Nephron progenitor cell (in vitro differentiated cells): ENCODE results near the gene BBS9.

Experiments used
- DNase-seq: peaks from one replicate; pipeline ENCODE4 v3.0.0; 2021
- H3K27ac Mint-ChIP-seq: 2 replicates; pipeline ENCODE4 v1.8.0; 2021; ENCODE audit warnings: mild to moderate bottlenecking, moderate library complexity, mixed read lengths
- H3K27me3 Mint-ChIP-seq: 2 replicates; pipeline ENCODE4 v1.8.0; 2021; ENCODE audit warnings: mild to moderate bottlenecking, low read depth, mixed read lengths; ENCODE audit not compliant: poor library complexity
- H3K36me3 Mint-ChIP-seq: 2 replicates; pipeline ENCODE4 v1.8.0; 2021; ENCODE audit warnings: low read depth, mixed read lengths
- H3K4me1 Mint-ChIP-seq: 2 replicates; pipeline ENCODE4 v1.8.0; 2021; ENCODE audit warnings: mixed read lengths
- H3K4me3 Mint-ChIP-seq: 2 replicates; pipeline ENCODE4 v1.8.0; 2021; ENCODE audit warnings: mild to moderate bottlenecking, moderate library complexity, mixed read lengths
- H3K9me3 Mint-ChIP-seq: 2 replicates; pipeline ENCODE4 v1.8.0; 2021; ENCODE audit warnings: mild to moderate bottlenecking, moderate library complexity, mixed read lengths
- TF ChIP-seq, protein P1 (sequence below): fragments of 200-600 bp; sonication (generic); IDR thresholded peaks from 2 replicates; pipeline ENCODE4 v1.5.0; 2021; ENCODE audit warnings: antibody characterized with exemption

BBS9 gene

DNA sequence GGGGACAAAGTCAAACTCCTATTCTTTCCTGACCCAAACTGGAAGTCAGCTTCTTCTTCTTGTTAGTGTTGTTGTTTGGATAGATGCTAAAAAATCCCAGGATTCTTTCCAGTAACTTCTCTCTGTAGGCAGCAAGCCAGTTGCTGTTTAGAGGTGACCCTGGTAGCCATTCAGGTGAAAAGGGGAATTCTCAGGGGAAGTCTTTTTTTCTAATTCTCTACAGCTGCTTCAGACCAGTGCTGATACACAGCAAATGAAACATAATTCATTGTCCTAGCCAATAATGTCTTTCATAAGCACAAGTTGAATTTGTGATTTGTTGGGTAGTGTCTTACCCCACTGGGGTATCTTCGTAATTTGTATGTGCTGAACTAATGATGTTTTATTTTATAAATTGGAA is 357.3 kb downstream of the BBS9 start:
- Mint-ChIP-seq H3K27me3 (no peaks in the 10 kb centered on the region), H3K4me1 (peaks cover 11% of the 10 kb centered on the region), H3K4me3 (no peak overlapping the region), H3K36me3 (peaks cover 7% of the 10 kb centered on the region), H3K9me3 (peaks cover 6% of the 10 kb centered on the region), H3K27ac (no peak overlapping the region)
- DNase-seq = no peak
- TF ChIP-seq, protein P1, sequence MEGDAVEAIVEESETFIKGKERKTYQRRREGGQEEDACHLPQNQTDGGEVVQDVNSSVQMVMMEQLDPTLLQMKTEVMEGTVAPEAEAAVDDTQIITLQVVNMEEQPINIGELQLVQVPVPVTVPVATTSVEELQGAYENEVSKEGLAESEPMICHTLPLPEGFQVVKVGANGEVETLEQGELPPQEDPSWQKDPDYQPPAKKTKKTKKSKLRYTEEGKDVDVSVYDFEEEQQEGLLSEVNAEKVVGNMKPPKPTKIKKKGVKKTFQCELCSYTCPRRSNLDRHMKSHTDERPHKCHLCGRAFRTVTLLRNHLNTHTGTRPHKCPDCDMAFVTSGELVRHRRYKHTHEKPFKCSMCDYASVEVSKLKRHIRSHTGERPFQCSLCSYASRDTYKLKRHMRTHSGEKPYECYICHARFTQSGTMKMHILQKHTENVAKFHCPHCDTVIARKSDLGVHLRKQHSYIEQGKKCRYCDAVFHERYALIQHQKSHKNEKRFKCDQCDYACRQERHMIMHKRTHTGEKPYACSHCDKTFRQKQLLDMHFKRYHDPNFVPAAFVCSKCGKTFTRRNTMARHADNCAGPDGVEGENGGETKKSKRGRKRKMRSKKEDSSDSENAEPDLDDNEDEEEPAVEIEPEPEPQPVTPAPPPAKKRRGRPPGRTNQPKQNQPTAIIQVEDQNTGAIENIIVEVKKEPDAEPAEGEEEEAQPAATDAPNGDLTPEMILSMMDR = no peak

DNA sequence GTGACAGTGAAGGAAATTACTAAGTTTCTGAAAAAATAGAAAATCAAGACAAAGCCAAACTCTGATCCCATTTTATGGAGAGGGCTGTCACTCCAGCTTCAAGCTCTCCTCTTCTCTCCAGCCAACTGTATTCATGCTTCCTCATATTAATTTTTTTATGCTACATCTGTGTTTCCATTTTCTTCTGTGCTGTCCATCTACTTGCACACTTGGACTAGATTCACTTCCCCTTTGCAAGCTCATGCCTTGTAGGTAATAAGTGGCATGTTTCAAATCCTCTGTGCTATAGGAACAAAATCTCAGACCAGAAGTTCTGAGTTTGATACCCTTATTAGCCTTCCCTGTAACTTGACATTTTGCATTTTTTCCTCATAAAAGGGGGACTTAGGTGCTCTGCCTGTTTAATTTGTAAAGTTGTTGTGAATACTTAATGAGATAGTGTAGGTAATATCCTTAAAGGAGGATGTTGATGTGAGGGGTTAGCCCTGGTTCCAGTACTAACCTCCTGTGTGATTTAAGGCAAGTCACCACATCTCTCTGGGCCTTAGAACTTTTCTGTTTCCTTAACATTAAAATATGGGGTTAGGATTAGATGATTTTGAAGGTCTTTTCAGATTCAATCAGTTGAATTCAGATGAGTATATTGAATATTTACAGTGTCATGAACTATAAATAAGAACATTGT is 358.8 kb downstream of the BBS9 start:
- H3K36me3 Mint-ChIP-seq = peaks cover 7% of the 10 kb centered on the region
- H3K9me3 Mint-ChIP-seq = peaks cover 6% of the 10 kb centered on the region
- peaks cover 11% of the 10 kb centered on the region for H3K4me1 Mint-ChIP-seq
- no peak overlapping the region for H3K27ac Mint-ChIP-seq
- TF ChIP-seq, protein P1 = no peak
- no peak overlapping the region for H3K4me3 Mint-ChIP-seq
- no peak for DNase-seq
- no peaks in the 10 kb centered on the region for H3K27me3 Mint-ChIP-seq

DNA sequence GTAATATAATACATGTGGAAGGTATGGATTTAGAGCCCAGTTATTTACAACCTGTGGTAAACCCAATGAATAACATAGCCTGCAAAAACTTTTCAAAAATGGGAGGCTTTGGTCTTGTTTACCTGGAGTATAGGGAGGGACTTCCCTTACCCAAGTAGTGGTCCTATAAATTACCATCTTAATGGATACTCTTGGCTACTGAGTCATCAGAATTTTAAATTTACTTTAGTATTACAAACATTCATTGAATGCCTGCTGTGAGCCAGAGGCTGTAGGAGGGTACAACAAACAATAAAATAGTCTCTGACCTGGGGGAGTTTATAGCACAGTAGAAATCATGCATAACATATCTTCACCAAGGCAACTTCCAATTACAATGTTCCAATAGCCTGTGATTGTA is 365.1 kb downstream of the BBS9 start:
- Mint-ChIP-seq H3K36me3 (no peaks in the 10 kb centered on the region), H3K4me3 (no peak overlapping the region), H3K27ac (no peak overlapping the region), H3K4me1 (peaks cover 20% of the 10 kb centered on the region), H3K27me3 (no peaks in the 10 kb centered on the region), H3K9me3 (no peaks in the 10 kb centered on the region)
- DNase-seq = no peak
- TF ChIP-seq, protein P1 = no peak

DNA sequence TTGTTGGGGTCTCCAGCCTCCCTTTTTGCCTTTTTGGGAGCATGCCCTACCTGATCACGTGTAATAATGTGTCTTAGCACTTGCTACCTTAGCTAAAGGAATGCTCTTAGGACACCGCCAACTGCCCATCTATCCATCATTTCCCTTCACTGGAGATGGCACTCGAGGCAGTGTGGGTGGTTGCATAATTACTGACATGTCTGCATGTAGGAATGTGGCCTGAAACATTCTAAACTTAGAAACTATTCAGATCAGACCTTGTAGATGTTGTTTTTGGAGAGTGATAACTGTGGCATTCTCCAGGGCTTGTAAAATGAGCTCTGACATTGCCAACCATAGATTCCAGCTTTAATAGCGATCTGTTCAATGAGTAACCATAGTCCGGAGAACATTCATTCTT is 365.8 kb downstream of the BBS9 start:
- no peak for DNase-seq
- H3K27me3 Mint-ChIP-seq = no peaks in the 10 kb centered on the region
- no peaks in the 10 kb centered on the region for H3K9me3 Mint-ChIP-seq
- H3K27ac Mint-ChIP-seq = no peak overlapping the region
- no peaks in the 10 kb centered on the region for H3K36me3 Mint-ChIP-seq
- H3K4me1 Mint-ChIP-seq = peaks cover 20% of the 10 kb centered on the region
- TF ChIP-seq, protein P1 = no peak
- no peak overlapping the region for H3K4me3 Mint-ChIP-seq

DNA sequence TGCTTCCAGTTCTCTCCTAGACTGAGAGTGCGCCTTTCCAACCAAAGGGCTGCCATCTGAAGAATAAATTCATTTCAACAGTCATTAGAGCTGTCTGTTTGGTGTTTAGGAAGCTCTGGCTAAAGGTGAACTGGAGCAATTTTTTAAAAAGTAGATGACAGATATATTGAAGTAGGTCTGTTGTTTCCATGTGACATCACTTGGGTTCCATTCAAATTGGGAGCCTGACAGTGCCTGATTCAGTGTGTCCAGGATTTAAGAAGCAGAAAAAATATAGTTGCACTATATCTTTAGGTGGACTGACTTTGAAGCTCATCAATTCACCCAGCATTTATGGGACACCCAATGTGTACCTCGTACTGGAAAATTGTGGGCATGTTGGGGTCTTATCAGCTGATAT is 367.7 kb downstream of the BBS9 start:
- Mint-ChIP-seq H3K9me3 (no peaks in the 10 kb centered on the region), H3K27me3 (no peaks in the 10 kb centered on the region), H3K27ac (no peak overlapping the region), H3K36me3 (no peaks in the 10 kb centered on the region), H3K4me1 (peaks cover 20% of the 10 kb centered on the region), H3K4me3 (no peak overlapping the region)
- TF ChIP-seq, protein P1 = no peak
- no peak for DNase-seq
